H9 (cell line): ENCODE measurements around the gene KRT6B. TPM values are rescaled to one million over a fixed set of nuclear protein-coding genes. Genes with fewer than 3 reads are reported as not detected.

ENCODE experiments used
- DNase-seq: peaks from one replicate; pipeline ENCODE4 v3.0.0-alpha.2; 2017
- H2AFZ ChIP-seq: one replicate; pipeline ENCODE4 v1.6.1; 2013; ENCODE audit warnings: mild to moderate bottlenecking, low read length, control low read depth, moderate library complexity
- H2AK5ac ChIP-seq: 2 replicates; pipeline ENCODE4 v1.6.1; 2013; ENCODE audit warnings: low read length, control low read depth, mixed read lengths; ENCODE audit not compliant: insufficient read length
- H2BK120ac ChIP-seq: one replicate; pipeline ENCODE4 v1.6.1; 2013; ENCODE audit warnings: low read depth, mild to moderate bottlenecking, low read length, control low read depth, inconsistent platforms; ENCODE audit not compliant: poor library complexity, severe bottlenecking
- H2BK12ac ChIP-seq: 2 replicates; pipeline ENCODE4 v1.6.1; 2013; ENCODE audit warnings: low read length, control low read depth, mixed read lengths, low read depth; ENCODE audit not compliant: insufficient read length
- H2BK15ac ChIP-seq: 2 replicates; pipeline ENCODE4 v1.6.1; 2013; ENCODE audit warnings: low read depth, low read length, control low read depth
- H2BK20ac ChIP-seq: one replicate; pipeline ENCODE4 v1.6.1; 2013; ENCODE audit warnings: low read depth, mild to moderate bottlenecking, low read length, control low read depth, inconsistent platforms; ENCODE audit not compliant: poor library complexity, severe bottlenecking
- H2BK5ac ChIP-seq: 2 replicates; pipeline ENCODE4 v1.6.1; 2013; ENCODE audit warnings: low read length, control low read depth, mixed read lengths; ENCODE audit not compliant: insufficient read length
- H3K14ac ChIP-seq: 2 replicates; pipeline ENCODE4 v1.6.1; 2013; ENCODE audit warnings: low read length, control low read depth; ENCODE audit not compliant: insufficient read depth
- H3K18ac ChIP-seq: 2 replicates; pipeline ENCODE4 v1.6.1; 2013; ENCODE audit warnings: low read depth, mild to moderate bottlenecking, mixed read lengths, low read length, control low read depth; ENCODE audit not compliant: insufficient read length
- H3K23ac ChIP-seq: 2 replicates; pipeline ENCODE4 v1.6.1; 2013; ENCODE audit warnings: low read length, control low read depth, mixed read lengths, low read depth; ENCODE audit not compliant: insufficient read length
- H3K23me2 ChIP-seq: 2 replicates; pipeline ENCODE4 v1.6.1; 2013; ENCODE audit warnings: low read depth, mild to moderate bottlenecking, mixed read lengths, low read length, control low read depth; ENCODE audit not compliant: insufficient read length, poor library complexity, severe bottlenecking
- H3K27ac ChIP-seq: 2 replicates; pipeline ENCODE4 v1.5.1; 2013; ENCODE audit warnings: low read length, control low read depth, mixed read lengths, low read depth; ENCODE audit not compliant: insufficient read length
- H3K27me3 ChIP-seq: 2 replicates; pipeline ENCODE4 v1.6.1; 2013; ENCODE audit warnings: low read length, control low read depth, inconsistent platforms; ENCODE audit not compliant: insufficient read depth
- H3K4ac ChIP-seq: 2 replicates; pipeline ENCODE4 v1.6.1; 2013; ENCODE audit warnings: low read depth, mild to moderate bottlenecking, control low read depth, inconsistent platforms, low read length, moderate library complexity
- H3K4me1 ChIP-seq: 2 replicates; pipeline ENCODE4 v1.6.1; 2013; ENCODE audit warnings: low read length, control low read depth, inconsistent platforms; ENCODE audit not compliant: insufficient read depth
- H3K4me2 ChIP-seq: 2 replicates; pipeline ENCODE4 v1.6.1; 2013; ENCODE audit warnings: low read length, control low read depth, mixed read lengths; ENCODE audit not compliant: insufficient read length, insufficient read depth
- H3K56ac ChIP-seq: 2 replicates; pipeline ENCODE4 v1.6.1; 2013; ENCODE audit warnings: low read depth, mild to moderate bottlenecking, mixed read lengths, low read length, control low read depth; ENCODE audit not compliant: insufficient read length
- H3K79me1 ChIP-seq: 2 replicates; pipeline ENCODE4 v1.6.1; 2013; ENCODE audit warnings: low read depth, mild to moderate bottlenecking, moderate library complexity, low read length, control low read depth, inconsistent platforms; ENCODE audit not compliant: insufficient read depth, poor library complexity, severe bottlenecking
- H3K79me2 ChIP-seq: 2 replicates; pipeline ENCODE4 v1.6.1; 2013; ENCODE audit warnings: low read length, control low read depth, inconsistent platforms; ENCODE audit not compliant: insufficient read depth
- H3K9ac ChIP-seq: 2 replicates; pipeline ENCODE4 v1.6.1; 2013; ENCODE audit warnings: low read length, control low read depth, mixed read lengths; ENCODE audit not compliant: insufficient read length; ENCODE audit errors: extremely low read depth
- H3K9me3 ChIP-seq: one replicate; pipeline ENCODE4 v1.6.1; 2013; ENCODE audit warnings: low read depth, low read length, inconsistent platforms; ENCODE audit not compliant: control insufficient read depth
- H3T11ph ChIP-seq: one replicate; pipeline ENCODE4 v1.6.1; 2013; ENCODE audit warnings: mild to moderate bottlenecking, low read length, control low read depth, inconsistent platforms
- H4K20me1 ChIP-seq: one replicate; pipeline ENCODE4 v1.6.1; 2013; ENCODE audit not compliant: control insufficient read depth, insufficient read length, insufficient read depth
- H4K5ac ChIP-seq: 2 replicates; pipeline ENCODE4 v1.6.1; 2013; ENCODE audit warnings: low read depth, mild to moderate bottlenecking, mixed read lengths, low read length, control low read depth; ENCODE audit not compliant: insufficient read length
- H4K8ac ChIP-seq: replicated peaks from 2 replicates; pipeline ENCODE4 v1.6.1; 2013; ENCODE audit warnings: low read length, control low read depth, mixed read lengths, low read depth; ENCODE audit not compliant: insufficient read length
- H4K91ac ChIP-seq: 2 replicates; pipeline ENCODE4 v1.6.1; 2013; ENCODE audit warnings: low read depth, mild to moderate bottlenecking, moderate library complexity, mixed read lengths, low read length, control low read depth; ENCODE audit not compliant: insufficient read length
- H3K27ac Mint-ChIP-seq, 3 experiments: 2 replicates in 2 of 3; 3 replicates in 1 of 3; pipeline ENCODE4 v1.8.0; 2020 to 2021; ENCODE audit warnings: mixed read lengths in 3 of 3, mild to moderate bottlenecking in 1 of 3, moderate library complexity in 1 of 3
- H3K27me3 Mint-ChIP-seq: 2 replicates; pipeline ENCODE4 v1.8.0; 2021; ENCODE audit warnings: low read depth, mild to moderate bottlenecking, moderate library complexity, mixed read lengths
- H3K36me3 Mint-ChIP-seq, 3 experiments: 2 replicates in 2 of 3; 3 replicates in 1 of 3; pipeline ENCODE4 v1.8.0; 2020 to 2021; ENCODE audit warnings: low read depth in 3 of 3, mixed read lengths in 3 of 3; ENCODE audit not compliant: insufficient read depth in 1 of 3
- H3K4me1 Mint-ChIP-seq, 2 experiments: 2 replicates each; pipeline ENCODE4 v1.8.0; 2020; ENCODE audit warnings: mixed read lengths in 2 of 2
- H3K4me3 Mint-ChIP-seq, 2 experiments: 2 replicates in 1 of 2; 3 replicates in 1 of 2; pipeline ENCODE4 v1.8.0; 2020 to 2021; ENCODE audit warnings: mild to moderate bottlenecking in 2 of 2, mixed read lengths in 2 of 2, moderate library complexity in 1 of 2
- H3K9me3 Mint-ChIP-seq, 2 experiments: 2 replicates in 1 of 2; 3 replicates in 1 of 2; pipeline ENCODE4 v1.8.0; 2020; ENCODE audit warnings: mild to moderate bottlenecking in 2 of 2, mixed read lengths in 2 of 2, moderate library complexity in 1 of 2
- CTCF ChIP-seq: fragments of 200-600 bp; sonication (generic); conservative IDR thresholded peaks from 3 replicates; pipeline ENCODE4 v1.8.0; 2021; ENCODE audit warnings: antibody characterized with exemption, mild to moderate bottlenecking
- WGBS: extraction: QIAGEN DNeasy Blood & Tissue Kit; methylation state at CpG from one replicate; pipeline ENCODE4 v1.1.7; 2013; ENCODE audit warnings: missing lambda C conversion rate, low lambda C conversion rate, mixed read lengths; ENCODE audit not compliant: insufficient read length; ENCODE audit errors: extremely low coverage; 5-methylcytosine and 5-hydroxymethylcytosine counted together
- total RNA-seq: library from RNA; stranded (reverse); gene quantifications from 2 replicates; pipeline ENCODE4 v1.2.1, GENCODE V29; 2021

Gene KRT6B
- total RNA-seq, 1 experiment from 2014 or later: not detected

GRCh38 chr12:52401526-52401925 lies 50.4 kb downstream of the KRT6B start:
- no peak overlapping the region for H2AFZ ChIP-seq
- no peak overlapping the region for H4K91ac ChIP-seq
- H3K4me1 Mint-ChIP-seq: peaks cover 10 to 13% of the 10 kb centered on the region in 2 experiments
- H3K14ac ChIP-seq: no peak overlapping the region
- H3K4ac ChIP-seq: no peak overlapping the region
- no peak overlapping the region for H3K4me3 Mint-ChIP-seq
- no peak overlapping the region for H3K9ac ChIP-seq
- no peak for TF ChIP-seq CTCF
- no peaks in the 10 kb centered on the region; the same call in 1 of the 2 replicates for H3K27me3 Mint-ChIP-seq
- no peak overlapping the region for H2AK5ac ChIP-seq
- H3K9me3 ChIP-seq: no peaks in the 10 kb centered on the region
- H4K8ac ChIP-seq: no peak overlapping the region
- H3K79me1 ChIP-seq: no peaks in the 10 kb centered on the region
- no peak overlapping the region for H4K5ac ChIP-seq
- no peak overlapping the region for H3K27ac ChIP-seq
- H3K79me2 ChIP-seq: no peaks in the 10 kb centered on the region
- no peaks in the 10 kb centered on the region for H4K20me1 ChIP-seq
- no peak overlapping the region for H2BK12ac ChIP-seq
- H2BK20ac ChIP-seq: no peak overlapping the region
- peaks cover 1% of the 10 kb centered on the region; the same call in 1 of the 2 replicates for H3K4me1 ChIP-seq
- H3T11ph ChIP-seq: no peak overlapping the region
- H3K23ac ChIP-seq: no peak overlapping the region
- no peaks in the 10 kb centered on the region; the same call in 1 of the 2 replicates for H3K27me3 ChIP-seq
- no peak overlapping the region for H3K4me2 ChIP-seq
- no peak overlapping the region for H2BK15ac ChIP-seq
- no CpG with 5 or more reads among the region's 5 CpGs for WGBS
- no peak overlapping the region for H3K27ac Mint-ChIP-seq
- H2BK5ac ChIP-seq: no peak overlapping the region
- no peak overlapping the region for H2BK120ac ChIP-seq
- no peak for DNase-seq
- no peaks in the 10 kb centered on the region for H3K23me2 ChIP-seq
- H3K9me3 Mint-ChIP-seq: no peaks in the 10 kb centered on the region
- H3K56ac ChIP-seq: no peak overlapping the region
- no peaks in the 10 kb centered on the region; a peak in 1 of 7 replicates for H3K36me3 Mint-ChIP-seq
- H3K18ac ChIP-seq: no peak overlapping the region
